GM18505 (cell line): ENCODE results near the gene PPP1R3C.

ENCODE experiments used
- ATAC-seq: cut with Tn5 transposase; IDR thresholded peaks from one replicate; pipeline ENCODE4 v1.9.1; 2021; ENCODE audit not compliant: unreplicated experiment
- POLR2A ChIP-seq: IDR thresholded peaks from 4 replicates; pipeline ENCODE4 v1.6.1; 2011; ENCODE audit warnings: borderline replicate concordance; ENCODE audit not compliant: insufficient read depth, insufficient read length; ENCODE audit errors: extremely low read depth

Gene PPP1R3C

DNA sequence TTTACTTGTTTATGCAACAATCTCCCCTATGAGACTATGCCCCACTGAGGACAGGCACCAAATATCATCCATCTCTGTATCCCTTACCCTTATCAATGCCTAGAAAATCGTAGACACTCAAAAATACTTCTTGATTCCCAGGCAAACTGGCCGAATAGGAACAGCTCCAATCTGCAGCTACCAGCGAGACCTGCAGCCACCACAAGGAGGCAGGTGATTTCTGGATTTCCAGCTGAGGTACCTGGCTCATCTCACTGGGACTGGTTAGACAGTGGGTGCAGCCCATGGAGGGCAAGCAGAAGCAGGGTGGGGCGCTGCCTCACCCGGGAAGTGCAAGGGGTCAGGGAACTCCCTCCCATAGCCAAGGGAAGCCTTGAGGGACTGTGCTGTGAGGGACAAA, 10.8 kb upstream of the PPP1R3C start:
- TF ChIP-seq POLR2A: no peak
- no peak for ATAC-seq

DNA sequence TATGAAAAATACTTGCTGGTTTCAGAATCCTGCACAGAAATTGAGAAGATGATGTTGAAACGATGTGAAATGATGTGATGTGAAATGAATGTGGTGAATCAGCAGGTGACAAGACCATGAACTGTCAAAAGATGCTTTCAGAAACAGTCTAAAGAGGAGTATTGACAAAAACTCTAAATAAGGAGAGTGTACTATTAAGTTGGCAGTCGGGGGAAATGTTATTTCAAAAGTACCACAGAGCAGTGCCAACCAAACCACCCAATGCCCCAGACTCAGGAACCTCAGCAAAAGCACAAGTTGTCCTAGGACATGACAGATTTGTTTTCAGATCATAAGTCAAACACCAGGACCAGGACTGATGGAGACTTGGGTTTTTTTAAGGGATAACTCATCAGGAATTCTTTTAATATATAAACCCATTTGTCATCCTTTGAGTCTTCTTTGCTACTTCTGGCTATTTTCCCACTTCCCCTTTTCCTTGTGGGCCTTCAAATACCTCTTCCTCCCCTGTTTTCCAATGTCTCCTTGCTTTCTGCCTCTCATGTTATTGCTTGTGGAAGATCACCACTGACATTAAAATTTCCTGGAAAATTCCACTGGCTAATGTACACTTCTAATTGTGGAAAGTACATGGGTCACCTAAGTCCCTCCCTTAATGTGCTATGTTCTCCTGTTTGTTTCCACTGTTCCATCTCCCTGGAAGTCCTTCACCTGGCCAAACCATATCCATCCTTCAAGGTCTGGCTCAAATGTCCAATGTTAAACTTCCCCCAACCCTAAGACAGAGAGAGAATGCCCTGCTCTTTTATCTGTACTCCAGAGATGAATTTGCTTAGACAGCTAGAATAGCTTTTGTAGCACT, 10.2 kb upstream of the PPP1R3C start:
- no peak for TF ChIP-seq POLR2A
- ATAC-seq: no peak

DNA sequence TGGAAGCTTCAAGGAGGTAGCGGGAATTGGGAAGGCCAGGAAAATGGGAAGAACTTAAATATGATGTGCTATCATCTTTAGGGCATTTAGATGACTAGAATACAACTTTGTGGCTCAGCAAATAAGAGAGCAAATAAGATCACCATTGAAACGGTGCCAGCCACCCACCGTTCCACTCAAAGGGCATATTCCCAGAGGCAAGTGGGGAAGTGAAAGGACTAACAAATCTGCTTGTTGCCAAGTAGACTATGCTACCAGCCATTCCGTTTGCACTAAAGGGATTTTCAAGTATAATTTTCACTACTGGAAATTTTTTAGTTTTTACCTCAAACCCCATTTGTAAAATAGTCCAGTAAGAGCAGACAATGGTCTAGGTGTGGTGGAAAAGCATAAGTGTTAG, 4.0 kb upstream of the PPP1R3C start:
- TF ChIP-seq POLR2A: no peak
- no peak for ATAC-seq

DNA sequence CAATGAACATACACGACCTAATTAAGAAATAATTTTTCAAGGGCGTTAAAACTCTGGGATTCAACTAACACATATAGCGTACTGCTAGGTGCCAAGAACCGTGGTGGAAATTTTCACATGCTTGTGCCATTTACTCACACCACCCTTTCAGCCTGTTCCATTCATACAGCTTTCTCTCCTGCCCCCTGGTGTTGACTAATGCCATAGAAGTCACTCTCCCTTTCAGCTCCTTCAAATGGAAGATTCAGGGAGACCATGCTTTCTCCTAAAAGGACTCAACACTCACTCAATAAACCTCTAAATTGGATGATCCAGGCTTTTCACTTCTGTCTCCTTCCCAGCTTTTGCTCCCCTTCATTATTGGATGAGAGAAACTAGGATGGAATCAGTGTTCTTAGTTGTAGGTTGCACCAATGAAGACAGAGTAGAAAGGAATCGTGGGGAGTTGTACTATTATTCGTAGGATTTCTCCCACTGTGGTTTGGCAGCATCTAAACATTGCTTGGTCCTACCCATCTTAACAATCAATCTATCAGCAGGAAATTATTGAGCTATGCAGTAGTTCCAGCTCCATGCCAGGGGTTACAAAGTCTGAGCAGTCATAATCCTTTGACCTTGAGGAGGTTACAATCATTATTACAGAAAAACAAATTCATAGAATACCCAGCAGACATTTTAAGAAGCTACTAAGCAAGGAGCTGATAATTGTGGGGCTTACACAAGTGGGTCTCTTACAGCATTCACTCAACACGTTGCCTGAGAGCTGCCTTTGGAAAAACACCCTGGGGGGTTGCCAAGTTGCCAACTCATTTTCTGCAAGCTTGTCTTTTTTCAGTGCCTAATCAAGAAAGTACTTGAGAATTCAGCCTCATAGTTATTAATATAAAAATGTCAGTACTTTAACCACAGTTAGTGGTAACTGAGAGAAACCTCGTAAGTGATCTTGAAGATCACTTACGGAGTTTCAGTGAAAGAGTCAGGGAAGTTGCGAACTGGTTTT, 2.8 kb upstream of the PPP1R3C start:
- peak; percentile 44 for ATAC-seq

DNA sequence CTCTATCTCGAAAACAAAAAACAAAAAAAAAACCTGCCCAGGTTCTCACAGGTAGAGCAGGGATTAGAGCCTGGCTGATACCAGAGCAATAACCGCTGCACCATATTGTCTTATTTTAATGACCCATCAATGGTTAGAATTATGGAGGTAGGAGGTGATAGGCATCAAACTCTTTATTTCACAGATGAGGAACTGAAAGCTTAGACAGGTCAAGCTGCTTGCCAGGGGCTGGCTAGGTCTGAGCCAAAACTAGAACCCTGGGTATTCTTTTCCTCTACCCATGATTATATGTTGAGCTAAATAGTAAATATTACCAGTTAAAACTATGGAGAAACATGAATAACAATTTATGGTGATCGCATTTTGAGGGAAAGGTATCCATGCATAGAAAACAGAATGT, 2.0 kb upstream of the PPP1R3C start:
- no peak for ATAC-seq

More for the DNA sequence above, 2.8 kb upstream of the PPP1R3C start:
- no peak for TF ChIP-seq POLR2A

DNA sequence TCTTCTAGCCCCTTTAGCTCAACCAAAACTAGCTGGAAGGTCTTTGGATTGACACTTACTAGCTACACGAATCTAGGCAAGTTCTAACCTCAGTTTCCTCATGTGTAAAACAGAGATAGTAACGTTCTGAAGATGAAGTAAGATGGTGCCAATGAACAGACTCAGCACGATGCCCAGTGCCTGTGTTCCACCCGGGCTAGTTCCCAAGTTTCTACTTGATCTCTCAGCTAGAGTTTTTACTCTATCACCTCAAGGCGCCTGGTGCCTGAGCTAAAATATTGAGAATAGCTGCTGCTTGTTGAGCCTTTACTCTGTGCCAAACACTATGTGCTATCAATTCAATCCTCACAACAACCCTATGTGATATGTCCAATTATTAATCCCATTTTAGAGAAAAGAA, 1.4 kb upstream of the PPP1R3C start:
- TF ChIP-seq POLR2A: no peak
- ATAC-seq: no peak

More for the DNA sequence above, 2.0 kb upstream of the PPP1R3C start:
- no peak for TF ChIP-seq POLR2A

DNA sequence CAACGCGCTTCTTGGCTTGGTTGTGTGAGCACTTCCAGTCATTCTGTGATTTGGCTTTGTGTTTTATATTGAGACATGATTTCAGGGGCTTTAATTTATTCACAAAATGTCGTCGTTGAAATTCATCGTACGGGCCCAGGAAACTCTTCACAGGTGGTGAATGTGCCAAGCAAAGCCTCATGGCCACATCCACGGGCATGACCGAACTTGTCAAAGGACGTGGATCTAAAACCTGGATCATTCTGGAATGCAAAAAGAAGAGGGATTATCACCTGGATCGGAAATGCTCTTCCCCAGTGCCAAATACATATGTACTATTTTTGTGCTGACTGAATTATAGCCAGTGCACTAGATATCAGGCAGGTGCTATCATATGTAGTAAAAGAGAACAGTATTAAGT, 2.2 kb downstream of the PPP1R3C start:
- ATAC-seq: no peak
- no peak for TF ChIP-seq POLR2A

DNA sequence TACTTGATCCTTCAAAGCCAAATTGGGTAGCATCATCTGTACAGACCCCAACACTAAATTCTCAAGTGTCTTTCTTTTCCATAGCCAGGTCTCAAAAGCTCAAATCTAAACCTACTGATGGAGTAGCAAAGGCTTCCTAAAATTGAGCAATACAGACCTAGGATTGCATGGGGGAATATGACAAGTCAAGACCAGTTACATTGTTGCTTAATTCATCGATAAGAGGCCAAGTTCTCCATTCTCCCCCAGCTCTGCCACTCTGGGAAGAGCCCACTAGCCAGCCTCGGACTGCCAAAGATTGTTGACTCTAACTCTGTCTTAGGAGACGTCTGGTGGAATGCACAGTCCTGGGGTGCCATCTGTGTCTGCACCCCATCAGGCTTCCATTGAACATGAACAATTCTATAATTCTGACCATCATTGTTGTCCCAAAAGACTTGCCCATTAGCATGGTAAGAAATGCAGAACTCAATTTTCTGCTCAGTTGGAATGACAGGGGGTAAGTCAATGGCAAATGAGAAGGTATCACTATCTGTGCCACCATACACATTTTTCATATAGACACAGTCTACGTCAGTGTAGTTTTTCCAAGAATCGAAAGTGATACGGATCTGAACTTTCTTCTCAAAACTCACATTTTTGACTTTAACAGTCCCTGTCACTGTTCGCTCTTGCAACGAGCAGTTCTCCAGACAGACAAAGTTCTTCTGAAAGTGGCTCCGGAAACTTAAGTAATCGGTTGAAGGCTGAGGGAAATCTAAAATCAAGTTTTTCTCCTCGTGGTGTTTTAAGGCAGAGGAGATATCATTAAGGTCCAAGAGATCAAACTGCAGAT, 2.9 kb downstream of the PPP1R3C start:
- no peak for TF ChIP-seq POLR2A
- no peak for ATAC-seq

DNA sequence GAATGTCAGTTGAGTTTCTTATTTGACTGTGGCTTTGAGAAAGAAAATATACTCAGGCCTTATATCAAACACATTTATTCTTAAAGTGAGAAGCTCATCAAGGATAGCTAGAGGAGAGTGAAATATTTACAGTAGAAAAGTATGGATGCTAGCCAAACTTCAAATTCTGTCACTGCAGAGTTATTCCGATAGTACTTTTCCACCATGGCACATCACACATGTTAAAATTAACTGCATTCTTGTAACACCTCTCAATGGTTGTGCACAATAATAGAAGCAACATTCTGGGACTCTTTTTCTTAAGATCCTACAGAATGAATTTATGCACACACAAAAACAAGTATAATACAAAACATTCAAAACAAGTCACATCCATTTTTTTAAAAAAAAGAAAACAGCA, 4.5 kb downstream of the PPP1R3C start:
- TF ChIP-seq POLR2A: no peak
- no peak for ATAC-seq

DNA sequence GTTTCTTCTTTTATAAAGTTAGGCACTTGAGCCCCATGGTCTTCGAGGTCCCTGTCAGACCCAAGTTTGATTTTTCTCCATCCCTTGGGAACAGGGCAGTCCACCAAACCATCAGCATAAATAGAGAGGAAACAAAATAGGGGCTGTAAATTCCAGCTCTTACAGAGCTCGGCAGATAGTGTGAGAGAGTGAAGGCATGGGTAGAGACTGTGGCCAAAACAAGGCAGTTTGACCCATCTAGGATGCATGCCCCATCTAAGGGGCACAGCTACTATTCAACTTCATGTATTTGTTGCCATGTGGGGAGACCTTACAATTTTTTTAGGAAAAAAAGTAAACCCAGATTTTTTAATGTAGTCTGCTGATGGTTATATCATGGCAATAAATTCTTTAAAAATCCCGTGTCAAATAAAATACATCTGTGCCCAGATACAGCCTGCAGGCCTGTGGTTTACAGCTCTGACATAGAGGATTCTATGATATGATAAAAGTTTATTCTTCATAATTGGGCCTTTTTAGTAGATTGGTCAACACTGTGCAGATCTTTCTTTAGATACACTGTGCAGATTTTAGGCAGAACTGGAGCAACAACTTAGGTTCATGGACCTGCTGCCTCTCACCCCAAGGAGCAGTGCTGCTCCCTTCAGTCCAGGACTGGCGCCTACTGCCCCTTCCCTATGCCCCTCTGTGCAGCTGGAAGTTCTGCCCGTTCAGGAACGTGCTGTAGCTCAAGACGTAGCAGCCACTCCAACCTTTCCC, 5.3 kb downstream of the PPP1R3C start:
- ATAC-seq: no peak
- no peak for TF ChIP-seq POLR2A

DNA sequence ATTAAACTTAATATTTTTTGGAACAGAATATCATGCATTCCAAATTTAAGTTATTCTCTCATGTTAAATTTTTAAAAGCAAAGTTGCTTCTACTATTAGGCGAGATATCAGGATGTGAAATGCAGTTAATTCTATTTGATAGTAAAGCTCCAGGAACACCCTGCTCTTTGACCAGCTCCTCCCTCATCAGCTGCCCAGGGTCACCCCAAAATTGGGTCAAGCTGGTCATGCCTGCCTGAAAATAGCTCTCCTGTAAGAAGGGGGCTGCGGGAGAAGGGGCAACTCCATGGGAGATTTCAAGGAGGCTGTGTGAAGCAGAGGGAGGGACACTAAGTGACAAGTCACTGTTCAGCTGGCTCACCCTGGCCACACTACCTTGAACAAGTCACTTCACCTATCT, 5.9 kb downstream of the PPP1R3C start:
- no peak for TF ChIP-seq POLR2A
- ATAC-seq: no peak

DNA sequence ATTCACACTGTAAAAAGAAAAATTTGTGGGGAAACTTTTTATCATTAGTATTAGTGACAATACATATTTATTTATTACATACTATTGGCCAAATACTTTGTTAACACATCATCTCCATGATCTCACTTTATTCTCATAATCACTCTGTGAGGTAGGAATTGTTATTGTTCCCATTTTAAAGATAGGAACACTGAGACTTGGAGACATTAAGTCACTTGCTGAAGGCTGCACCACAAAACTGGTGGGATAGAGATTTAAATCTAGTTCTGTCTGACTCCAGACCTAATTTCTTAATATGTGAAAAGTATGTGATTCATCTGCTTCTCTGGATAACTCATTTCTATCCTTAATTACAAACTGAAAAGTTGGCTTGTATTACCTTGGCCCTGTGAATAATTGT, 8.2 kb downstream of the PPP1R3C start:
- ATAC-seq: no peak
- TF ChIP-seq POLR2A: no peak
